ENCODE results near the gene TRAF2.
"Not testable (repeated sequence)": the region's sequence is repeated elsewhere in the genome, so short reads cannot be mapped to it uniquely, and the experiment has no call there.

The TRAF2 gene

GRCh38 chr9:136885950-136886578 lies at the start of gene TRAF2:
TSS of gene TRAF2 (plus strand) at chr9:136886516. CDS start at chr9:136898741, 12,225 bp downstream.
- H3K4me3 ChIP-seq (ENCODE audit: low read depth, low read length) = peak within 1 kb of the TSS; percentile 80
- DNase-seq (ENCODE audit: low read depth) = peak; percentile 99
- peak; percentile 71 for TF ChIP-seq MAX (IDR thresholded peaks at IDR 0.05; ENCODE audit: low read depth, low read length)
- TF ChIP-seq MYC (IDR thresholded peaks at IDR 0.05; ENCODE audit: low read depth, low read length) = peak; percentile 79
- TF ChIP-seq CTCF (IDR thresholded peaks at IDR 0.05; ENCODE audit: low read depth, low read length) = no peak
- TF ChIP-seq POLR2A (IDR thresholded peaks at IDR 0.05; ENCODE audit: extremely low read depth, insufficient read length) = peak; percentile 83

- no peak overlapping the region for H3K4me3 ChIP-seq (ENCODE audit: low read depth, low read length)
- TF ChIP-seq MYC (IDR thresholded peaks at IDR 0.05; ENCODE audit: low read depth, low read length) (no peak), CTCF (IDR thresholded peaks at IDR 0.05; ENCODE audit: low read depth, low read length) (no peak), MAX (IDR thresholded peaks at IDR 0.05; ENCODE audit: low read depth, low read length) (no peak), POLR2A (IDR thresholded peaks at IDR 0.05; ENCODE audit: extremely low read depth, insufficient read length) (no peak)
Observed at GRCh38 chr9:136837146-136837855, 49.0 kb upstream of the TRAF2 start.

GRCh38 chr9:136837856-136838277 lies 48.4 kb upstream of the TRAF2 start:
- H3K4me3 ChIP-seq (ENCODE audit: low read depth, low read length); DNase-seq (ENCODE audit: low read depth): not testable (repeated sequence)

More at GRCh38 chr9:136837146-136837855, 49.0 kb upstream of the TRAF2 start:
- no peak for DNase-seq (ENCODE audit: low read depth)

- no peak for DNase-seq (ENCODE audit: low read depth)
- no peak for TF ChIP-seq MYC (IDR thresholded peaks at IDR 0.05; ENCODE audit: low read depth, low read length)
- no peak for TF ChIP-seq MAX (IDR thresholded peaks at IDR 0.05; ENCODE audit: low read depth, low read length)
- TF ChIP-seq POLR2A (IDR thresholded peaks at IDR 0.05; ENCODE audit: extremely low read depth, insufficient read length) = no peak
- TF ChIP-seq CTCF (IDR thresholded peaks at IDR 0.05; ENCODE audit: low read depth, low read length) = no peak
Observed at GRCh38 chr9:136838314-136839228, 47.7 kb upstream of the TRAF2 start.

GRCh38 chr9:136839229-136840139 lies 46.8 kb upstream of the TRAF2 start:
- no peak for DNase-seq (ENCODE audit: low read depth)
- H3K4me3 ChIP-seq (ENCODE audit: low read depth, low read length) = no peak overlapping the region
- no peak for TF ChIP-seq CTCF (IDR thresholded peaks at IDR 0.05; ENCODE audit: low read depth, low read length)
- no peak for TF ChIP-seq POLR2A (IDR thresholded peaks at IDR 0.05; ENCODE audit: extremely low read depth, insufficient read length)
- no peak for TF ChIP-seq MAX (IDR thresholded peaks at IDR 0.05; ENCODE audit: low read depth, low read length)
- TF ChIP-seq MYC (IDR thresholded peaks at IDR 0.05; ENCODE audit: low read depth, low read length) = no peak

More at GRCh38 chr9:136838314-136839228, 47.7 kb upstream of the TRAF2 start:
- no peak overlapping the region for H3K4me3 ChIP-seq (ENCODE audit: low read depth, low read length)
